Measurements from ENCODE around the gene TEAD3.

- TF ChIP-seq CTCF (IDR thresholded peaks at IDR 0.05) (no peak), POLR2AphosphoS5 (IDR thresholded peaks at IDR 0.05) (no peak), EP300 (IDR thresholded peaks at IDR 0.05) (no peak)
These were observed 55.2 kb downstream of the TEAD3 start for GRCh38 chr6:35441642-35442041.
